ENCODE measurements around the gene ABCF2.

The ABCF2 gene

GRCh38 chr7:151252961-151253711 is 26.1 kb upstream of the ABCF2 start:
- in situ Hi-C loops (cut with MboI; ENCODE audit: low sequenced_read_pairs), result no loop called here

DNA sequence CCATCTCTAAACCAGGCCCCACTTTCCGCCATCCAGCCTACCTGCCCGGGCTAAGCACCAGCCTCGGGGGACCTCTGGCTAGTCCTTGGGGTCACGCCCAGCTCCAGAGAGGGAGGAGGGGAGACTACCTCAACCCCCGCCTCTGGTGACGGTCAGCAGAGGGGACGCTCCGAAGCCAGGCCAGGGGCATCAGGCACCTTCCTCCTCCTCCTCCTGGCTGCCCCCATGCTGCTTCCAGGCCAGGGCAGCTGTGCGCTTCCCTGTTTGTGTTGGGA is 25.5 kb upstream of the ABCF2 start:
- in situ Hi-C loops (cut with MboI; ENCODE audit: low sequenced_read_pairs), result no loop called here

DNA sequence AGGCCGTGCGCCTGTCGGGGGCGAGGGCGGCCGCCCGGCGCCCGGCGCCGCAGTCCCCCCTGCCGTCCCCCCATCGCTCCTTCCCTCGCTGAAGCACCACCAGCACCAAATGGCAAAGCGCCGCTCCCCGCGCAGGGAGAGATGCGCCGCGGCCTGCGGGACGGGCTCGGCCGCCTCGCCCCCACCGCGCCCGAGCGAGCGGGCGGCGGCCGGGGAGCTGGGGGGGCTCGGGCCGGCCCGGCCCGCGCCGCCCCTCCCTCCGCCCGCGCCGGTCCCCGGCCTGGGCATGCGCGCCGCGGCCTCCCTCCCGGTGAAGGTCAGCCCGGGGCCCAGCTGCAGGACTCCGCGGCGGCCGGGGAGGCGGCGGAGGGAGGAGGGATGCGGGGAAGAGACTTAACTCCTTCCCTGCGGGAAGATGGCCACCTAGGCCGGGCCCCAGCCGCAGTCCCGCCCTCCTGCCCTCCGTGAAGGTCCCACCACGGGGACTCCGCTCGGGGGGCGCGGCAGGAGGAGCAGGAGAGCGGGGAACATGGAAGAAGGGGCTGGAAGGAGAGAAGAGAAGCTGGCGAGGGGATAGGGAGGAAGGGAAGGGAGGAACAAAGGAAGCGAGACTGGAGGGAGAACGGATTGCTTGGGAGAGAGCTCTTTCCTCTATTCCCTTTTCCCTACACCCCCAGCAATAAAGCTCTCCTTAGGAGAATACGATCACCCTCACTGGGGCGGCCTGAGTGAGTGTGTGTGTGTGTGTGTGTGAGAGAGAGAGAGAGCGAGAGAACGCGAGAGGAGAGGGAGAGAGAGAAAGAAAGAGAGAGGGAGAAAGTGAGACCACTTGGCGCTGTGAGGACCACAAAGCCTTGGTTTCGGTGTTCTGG is 24.9 kb upstream of the ABCF2 start:
- in situ Hi-C loops (cut with MboI; ENCODE audit: low sequenced_read_pairs), result no loop called here

- in situ Hi-C loops (cut with MboI; ENCODE audit: low sequenced_read_pairs), result no loop called here
These were observed 24.3 kb upstream of the ABCF2 start for GRCh38 chr7:151251328-151251688.

- in situ Hi-C loops (cut with MboI; ENCODE audit: low sequenced_read_pairs), result no loop called here
These were observed 23.5 kb upstream of the ABCF2 start for GRCh38 chr7:151250181-151251132.

DNA sequence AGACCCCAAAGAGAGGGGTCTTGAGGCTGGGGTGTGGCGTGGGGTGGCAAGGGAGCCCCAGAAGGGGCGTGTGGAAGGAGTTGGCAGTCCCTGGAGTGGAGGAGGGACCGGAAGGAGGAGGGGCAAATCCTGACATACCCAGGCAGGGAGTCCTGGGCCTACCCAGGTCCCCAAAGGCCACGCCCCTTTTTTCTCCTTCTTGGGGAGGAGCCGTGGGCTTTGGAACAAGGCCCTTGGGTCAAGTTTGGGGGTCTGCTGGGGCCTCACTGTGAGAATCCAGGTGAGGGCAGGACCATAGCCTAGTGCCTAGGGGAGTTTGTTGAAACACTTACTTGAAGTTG is 22.7 kb upstream of the ABCF2 start:
- in situ Hi-C loops (cut with MboI; ENCODE audit: low sequenced_read_pairs), result no loop called here

GRCh38 chr7:151249034-151249731 is 22.2 kb upstream of the ABCF2 start:
- in situ Hi-C loops (cut with MboI; ENCODE audit: low sequenced_read_pairs), result no loop called here

DNA sequence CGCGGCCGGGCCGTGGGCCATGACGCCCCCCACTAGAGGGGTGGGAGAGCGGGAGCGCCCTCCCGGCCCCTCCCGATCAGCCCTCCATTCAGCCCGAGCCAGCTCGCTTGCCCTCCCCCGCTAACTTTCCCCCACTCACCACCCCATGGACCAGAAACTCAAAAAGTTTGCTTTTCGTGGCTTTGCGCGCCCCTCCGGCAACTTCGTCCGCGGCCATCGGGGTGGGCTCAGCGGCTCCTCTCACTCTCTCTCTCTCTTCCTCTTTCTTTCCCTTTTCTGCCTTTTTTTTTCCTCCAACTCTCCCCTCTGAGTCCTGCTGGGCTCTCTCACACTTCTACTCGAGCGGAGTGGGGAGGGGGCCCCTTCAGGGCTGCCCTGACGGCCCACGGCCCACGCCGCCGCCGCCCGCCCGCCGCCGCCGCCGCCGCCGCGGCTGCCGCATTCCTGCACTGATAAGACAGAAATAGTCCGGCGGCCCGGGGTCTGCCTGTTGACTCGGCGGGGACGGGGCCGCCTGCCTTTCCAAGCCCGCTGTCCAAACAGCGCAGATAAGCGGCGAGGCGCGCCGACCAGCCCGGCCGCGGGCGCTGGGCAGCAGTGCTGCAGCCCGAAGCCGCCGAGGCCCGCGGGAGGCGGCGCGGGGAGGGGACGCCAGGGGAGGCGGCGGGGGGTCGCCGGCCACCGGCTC is 21.5 kb upstream of the ABCF2 start, which contains the start of gene SMARCD3:
Gene SMARCD3 (minus strand): TSS at position 349 of the 688 bp plus-strand sequence. CDS start 132 bp downstream, at position 217.
- in situ Hi-C loops (cut with MboI; ENCODE audit: low sequenced_read_pairs), result no loop called here

DNA sequence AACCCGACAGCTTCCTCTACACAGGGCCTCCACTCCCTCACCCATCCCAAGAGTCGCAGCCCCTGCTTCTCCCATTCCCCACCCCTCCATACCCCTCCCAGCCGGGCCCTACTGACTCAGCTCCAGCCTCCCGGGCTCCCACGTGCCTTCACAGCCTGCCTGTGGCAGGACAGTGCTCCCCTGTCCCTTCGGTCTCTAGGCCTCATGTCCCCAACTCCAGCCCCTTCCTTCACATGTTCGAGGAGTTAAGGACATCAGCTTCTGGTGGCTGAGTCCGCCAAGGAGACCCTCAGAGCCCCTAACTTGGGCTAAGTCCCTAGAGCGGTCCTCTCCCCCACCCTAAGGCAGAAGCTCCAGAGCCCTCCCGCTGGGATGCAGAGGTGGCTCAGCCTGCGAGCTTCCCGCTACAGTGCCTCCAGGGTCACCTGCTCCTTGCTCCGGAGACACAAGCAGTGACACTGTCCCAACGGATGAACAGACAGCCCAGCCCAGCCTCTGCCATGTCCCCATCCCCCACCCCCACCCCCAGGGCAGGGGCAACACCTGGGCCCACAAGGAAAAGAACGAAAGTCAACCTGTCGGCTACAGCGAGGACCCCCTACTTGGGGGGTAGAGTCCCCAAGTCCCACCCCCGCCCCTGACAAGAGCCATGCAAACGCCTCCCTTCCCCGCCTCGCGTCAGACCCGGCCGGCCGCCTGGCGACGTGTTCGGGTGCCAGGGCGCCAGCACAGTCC is 20.8 kb upstream of the ABCF2 start:
- in situ Hi-C loops (cut with MboI; ENCODE audit: low sequenced_read_pairs), result no loop called here

GRCh38 chr7:151246851-151247580 is 20.0 kb upstream of the ABCF2 start:
- in situ Hi-C loops (cut with MboI; ENCODE audit: low sequenced_read_pairs), result no loop called here

DNA sequence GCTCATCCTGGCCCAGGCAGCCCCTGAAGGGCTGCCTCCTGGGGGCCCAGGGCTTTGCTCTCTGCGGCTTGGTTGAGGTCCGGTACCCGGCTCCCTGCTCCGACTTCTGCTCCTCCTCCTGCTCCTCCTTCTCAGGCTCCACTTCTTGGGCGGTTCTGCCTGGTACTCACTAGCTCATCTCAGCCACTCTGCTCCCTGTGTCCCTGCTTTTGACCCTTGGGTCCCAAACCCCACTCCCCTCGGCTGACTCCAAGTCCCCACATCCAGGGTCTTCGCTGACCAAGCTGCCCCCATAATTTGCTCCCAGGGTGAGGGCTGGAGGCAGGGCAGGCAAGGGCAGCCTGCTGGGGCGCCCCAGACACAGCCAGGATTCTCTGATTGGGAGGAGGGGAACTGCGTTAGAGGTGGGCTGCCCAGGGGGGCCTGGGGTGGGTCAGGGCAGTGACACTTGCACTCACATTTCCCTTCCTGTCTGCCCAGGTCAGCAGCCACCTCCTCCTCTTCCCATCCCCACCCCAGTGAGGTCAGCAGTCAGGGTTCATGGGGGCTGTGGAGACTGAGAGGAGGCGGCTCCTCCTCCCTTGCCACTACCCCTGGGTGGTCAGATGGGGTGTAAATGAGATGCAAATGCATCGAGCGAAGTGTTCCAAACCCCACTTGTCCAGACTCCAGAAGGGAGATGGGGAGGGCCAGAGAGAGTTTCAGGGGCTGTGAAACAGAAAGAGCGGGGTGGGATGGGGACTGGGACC is 19.3 kb upstream of the ABCF2 start:
- in situ Hi-C loops (cut with MboI; ENCODE audit: low sequenced_read_pairs), result no loop called here

GRCh38 chr7:151245360-151246101 is 18.5 kb upstream of the ABCF2 start:
- in situ Hi-C loops (cut with MboI; ENCODE audit: low sequenced_read_pairs), result no loop called here

GRCh38 chr7:151244841-151245346 is 17.9 kb upstream of the ABCF2 start:
- in situ Hi-C loops (cut with MboI; ENCODE audit: low sequenced_read_pairs), result no loop called here

DNA sequence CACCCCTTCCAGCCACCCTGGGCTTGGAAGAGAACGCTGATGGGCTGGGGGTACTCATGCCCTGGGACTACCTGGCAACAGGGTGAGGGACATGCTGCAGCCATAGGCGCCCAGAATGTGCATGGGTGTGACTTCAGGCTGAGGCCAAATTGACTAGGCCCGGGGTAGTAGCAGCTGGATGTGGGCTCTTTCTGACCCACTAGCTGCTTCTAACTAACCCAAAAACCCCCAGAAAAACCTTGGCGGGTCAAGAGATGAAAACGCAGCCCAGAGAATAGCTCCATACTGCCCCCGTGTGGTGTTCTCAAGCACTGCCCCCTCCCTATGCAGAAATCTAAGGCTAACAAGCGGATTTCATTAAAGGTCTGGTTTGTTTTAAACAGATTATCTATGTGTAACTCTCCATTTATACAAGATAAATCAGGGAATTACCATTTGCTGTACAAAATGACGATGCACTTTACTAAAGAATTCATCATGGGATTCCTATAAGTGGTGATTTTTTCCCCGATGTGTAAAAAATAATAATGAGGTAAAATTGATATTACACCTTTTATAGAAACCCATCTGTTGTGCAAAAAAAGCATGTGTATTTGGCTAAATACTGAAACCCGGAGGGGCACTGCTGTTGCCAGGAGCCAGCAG is 17.3 kb upstream of the ABCF2 start:
- in situ Hi-C loops (cut with MboI; ENCODE audit: low sequenced_read_pairs), result no loop called here

DNA sequence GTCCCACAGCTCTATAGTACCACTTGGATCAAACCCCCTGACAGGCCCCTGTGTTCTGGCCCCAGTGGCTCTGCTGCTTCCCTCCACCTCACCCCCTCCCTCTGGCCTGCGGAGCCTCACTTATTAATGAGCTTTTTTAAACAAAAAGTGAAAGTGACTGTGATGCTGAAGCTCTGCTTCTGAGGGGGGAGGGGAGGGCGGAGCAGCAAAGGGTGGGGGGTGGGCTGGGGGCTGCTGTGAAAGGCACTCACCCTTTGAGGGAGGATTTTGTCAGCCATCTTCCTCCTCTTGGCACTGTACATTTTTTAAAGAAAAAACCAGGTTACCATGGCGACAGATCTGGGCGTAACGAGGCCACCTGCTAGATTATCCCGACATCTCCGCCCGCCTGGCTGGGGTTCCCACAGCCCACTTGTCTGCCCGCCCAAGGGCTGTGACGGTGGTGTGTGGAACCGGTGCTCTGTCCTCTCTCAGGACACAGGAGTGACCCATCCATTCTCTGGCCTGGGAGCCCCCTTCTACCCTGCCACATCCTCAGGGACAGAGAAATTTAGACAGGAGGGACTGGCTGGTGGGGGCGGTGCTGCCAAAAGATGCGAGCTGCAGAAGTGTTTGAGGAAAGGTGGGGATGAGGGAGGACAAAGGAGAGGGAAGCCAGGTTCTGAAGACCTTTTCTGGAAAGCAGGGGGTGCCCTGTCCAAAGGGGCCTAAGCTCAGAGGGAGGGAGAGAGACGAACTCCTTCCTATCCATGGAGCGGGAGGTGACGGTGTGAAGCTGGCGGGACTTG is 16.6 kb upstream of the ABCF2 start:
- in situ Hi-C loops (cut with MboI; ENCODE audit: low sequenced_read_pairs), result no loop called here

DNA sequence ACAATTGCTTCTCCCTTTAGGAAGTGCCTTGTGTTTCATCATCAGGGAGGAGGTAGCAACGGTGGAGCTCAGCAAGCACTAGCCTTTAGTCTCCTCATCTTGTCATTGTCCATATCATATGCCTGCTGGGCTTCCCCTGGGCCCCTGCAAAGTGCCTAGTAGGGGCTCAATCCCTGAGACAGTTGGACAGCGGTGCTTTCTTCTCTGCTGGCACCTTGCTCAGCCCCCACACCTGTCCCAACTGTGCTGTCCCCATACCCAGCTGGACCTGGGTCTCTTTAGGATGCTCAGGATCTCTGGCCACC is 16.0 kb upstream of the ABCF2 start:
- in situ Hi-C loops (cut with MboI; ENCODE audit: low sequenced_read_pairs), result no loop called here
